Nephron progenitor cell (in vitro differentiated cells): ENCODE results near the gene AHDC1.

ENCODE experiments used
- DNase-seq: peaks from one replicate; pipeline ENCODE4 v3.0.0; 2021
- H3K27ac Mint-ChIP-seq: 2 replicates; pipeline ENCODE4 v1.8.0; 2021; ENCODE audit warnings: mild to moderate bottlenecking, moderate library complexity, mixed read lengths
- H3K27me3 Mint-ChIP-seq: 2 replicates; pipeline ENCODE4 v1.8.0; 2021; ENCODE audit warnings: mild to moderate bottlenecking, low read depth, mixed read lengths; ENCODE audit not compliant: poor library complexity
- H3K36me3 Mint-ChIP-seq: 2 replicates; pipeline ENCODE4 v1.8.0; 2021; ENCODE audit warnings: low read depth, mixed read lengths
- H3K4me1 Mint-ChIP-seq: 2 replicates; pipeline ENCODE4 v1.8.0; 2021; ENCODE audit warnings: mixed read lengths
- H3K4me3 Mint-ChIP-seq: 2 replicates; pipeline ENCODE4 v1.8.0; 2021; ENCODE audit warnings: mild to moderate bottlenecking, moderate library complexity, mixed read lengths
- H3K9me3 Mint-ChIP-seq: 2 replicates; pipeline ENCODE4 v1.8.0; 2021; ENCODE audit warnings: mild to moderate bottlenecking, moderate library complexity, mixed read lengths
- TF ChIP-seq, protein P1 (sequence below): fragments of 200-600 bp; sonication (generic); IDR thresholded peaks from 2 replicates; pipeline ENCODE4 v1.5.0; 2021; ENCODE audit warnings: antibody characterized with exemption

The AHDC1 gene

DNA sequence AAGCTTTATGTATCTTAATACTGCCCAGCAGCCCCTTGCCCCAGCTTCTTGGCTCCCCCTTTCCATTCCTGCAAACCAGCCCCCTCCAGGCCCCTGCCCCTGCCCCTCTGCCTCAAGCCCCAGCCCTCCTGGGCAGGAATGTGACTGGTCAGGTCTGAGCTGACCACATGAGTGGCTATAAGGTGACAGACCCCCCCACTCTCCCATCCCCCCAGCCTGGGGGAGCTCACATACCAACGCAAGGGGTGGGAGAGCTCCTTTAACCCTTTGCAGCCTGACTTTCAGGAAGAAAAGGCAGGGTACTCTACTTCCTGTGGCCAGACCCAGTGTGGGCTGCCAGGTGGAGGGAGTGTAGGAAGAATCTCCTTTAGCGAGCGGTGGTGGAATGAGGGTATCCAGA, 33.2 kb downstream of the AHDC1 start:
- peak overlapping the region; percentile 85 for H3K4me3 Mint-ChIP-seq
- TF ChIP-seq, protein P1, sequence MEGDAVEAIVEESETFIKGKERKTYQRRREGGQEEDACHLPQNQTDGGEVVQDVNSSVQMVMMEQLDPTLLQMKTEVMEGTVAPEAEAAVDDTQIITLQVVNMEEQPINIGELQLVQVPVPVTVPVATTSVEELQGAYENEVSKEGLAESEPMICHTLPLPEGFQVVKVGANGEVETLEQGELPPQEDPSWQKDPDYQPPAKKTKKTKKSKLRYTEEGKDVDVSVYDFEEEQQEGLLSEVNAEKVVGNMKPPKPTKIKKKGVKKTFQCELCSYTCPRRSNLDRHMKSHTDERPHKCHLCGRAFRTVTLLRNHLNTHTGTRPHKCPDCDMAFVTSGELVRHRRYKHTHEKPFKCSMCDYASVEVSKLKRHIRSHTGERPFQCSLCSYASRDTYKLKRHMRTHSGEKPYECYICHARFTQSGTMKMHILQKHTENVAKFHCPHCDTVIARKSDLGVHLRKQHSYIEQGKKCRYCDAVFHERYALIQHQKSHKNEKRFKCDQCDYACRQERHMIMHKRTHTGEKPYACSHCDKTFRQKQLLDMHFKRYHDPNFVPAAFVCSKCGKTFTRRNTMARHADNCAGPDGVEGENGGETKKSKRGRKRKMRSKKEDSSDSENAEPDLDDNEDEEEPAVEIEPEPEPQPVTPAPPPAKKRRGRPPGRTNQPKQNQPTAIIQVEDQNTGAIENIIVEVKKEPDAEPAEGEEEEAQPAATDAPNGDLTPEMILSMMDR: no peak
- no peaks in the 10 kb centered on the region for H3K27me3 Mint-ChIP-seq
- H3K36me3 Mint-ChIP-seq: no peaks in the 10 kb centered on the region
- peaks cover 88% of the 10 kb centered on the region for H3K4me1 Mint-ChIP-seq
- peak overlapping the region; percentile 99 for H3K27ac Mint-ChIP-seq
- DNase-seq: peak; percentile 69
- no peaks in the 10 kb centered on the region for H3K9me3 Mint-ChIP-seq

DNA sequence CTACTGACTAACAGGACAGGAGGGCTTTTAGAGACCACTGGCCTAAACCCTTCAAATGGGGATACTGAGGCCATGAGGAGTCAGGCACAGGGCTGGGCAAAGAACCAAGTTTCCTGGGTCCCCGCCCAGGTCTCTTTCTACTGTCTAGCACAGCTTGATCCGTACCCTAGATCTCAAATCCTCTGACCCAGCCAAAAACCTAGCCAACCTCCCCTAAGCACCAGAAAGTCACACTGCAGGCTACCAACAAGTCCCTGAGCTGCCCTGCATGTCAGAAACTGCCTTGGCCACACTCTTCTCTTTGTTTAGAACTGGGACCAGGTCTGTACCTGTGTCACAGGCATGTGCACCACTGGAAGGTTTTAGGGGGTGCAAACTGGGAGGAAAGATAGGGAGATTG, 33.6 kb downstream of the AHDC1 start:
- TF ChIP-seq, protein P1: no peak
- Mint-ChIP-seq H3K27ac (peak overlapping the region; percentile 99), H3K9me3 (no peaks in the 10 kb centered on the region), H3K4me1 (peaks cover 92% of the 10 kb centered on the region), H3K4me3 (peak overlapping the region; percentile 85), H3K36me3 (no peaks in the 10 kb centered on the region), H3K27me3 (no peaks in the 10 kb centered on the region)
- DNase-seq: no peak

DNA sequence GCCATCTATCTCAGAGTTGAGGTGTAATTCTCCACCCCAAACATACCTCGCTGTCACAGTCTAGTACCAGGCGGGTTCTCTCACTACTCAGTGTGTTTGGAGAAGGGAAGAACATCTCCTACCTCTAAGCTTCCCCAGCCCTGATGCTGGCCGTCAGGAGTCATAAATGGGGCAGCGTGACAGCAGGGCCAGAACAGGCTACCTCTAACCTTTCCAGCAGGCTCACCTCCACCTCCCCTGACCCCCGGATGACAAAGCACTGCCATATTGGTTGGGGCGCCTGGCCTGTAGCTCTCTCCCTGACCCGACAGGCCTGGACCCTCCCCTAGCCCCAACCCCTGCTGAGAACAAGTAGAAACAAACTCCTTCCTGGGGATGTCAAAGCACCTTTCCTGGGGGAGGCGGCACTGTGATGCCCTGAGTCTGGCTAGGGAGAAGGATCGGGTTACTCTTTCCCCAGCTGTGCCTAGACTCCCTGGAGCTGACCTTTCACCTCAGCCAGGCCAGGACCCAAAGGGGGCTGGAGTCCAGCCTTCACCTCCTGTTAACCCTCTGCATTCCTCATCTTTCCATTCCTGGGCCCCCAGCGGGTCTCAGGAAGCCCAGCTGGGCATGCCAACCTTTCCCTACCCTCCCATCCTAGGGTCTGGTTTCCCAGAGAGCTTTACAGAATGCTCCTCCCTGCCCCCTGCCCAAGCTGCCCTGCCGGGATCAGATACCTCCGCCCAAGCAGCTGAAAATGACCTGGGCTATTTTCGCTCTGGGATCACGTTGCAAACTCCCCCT, 34.2 kb downstream of the AHDC1 start:
- TF ChIP-seq, protein P1: no peak
- H3K27me3 Mint-ChIP-seq: no peaks in the 10 kb centered on the region
- H3K36me3 Mint-ChIP-seq: no peaks in the 10 kb centered on the region
- no peaks in the 10 kb centered on the region for H3K9me3 Mint-ChIP-seq
- H3K4me1 Mint-ChIP-seq: peaks cover 93% of the 10 kb centered on the region
- peak overlapping the region; percentile 85 for H3K4me3 Mint-ChIP-seq
- peak overlapping the region; percentile 99 for H3K27ac Mint-ChIP-seq
- DNase-seq: peak; percentile 68

DNA sequence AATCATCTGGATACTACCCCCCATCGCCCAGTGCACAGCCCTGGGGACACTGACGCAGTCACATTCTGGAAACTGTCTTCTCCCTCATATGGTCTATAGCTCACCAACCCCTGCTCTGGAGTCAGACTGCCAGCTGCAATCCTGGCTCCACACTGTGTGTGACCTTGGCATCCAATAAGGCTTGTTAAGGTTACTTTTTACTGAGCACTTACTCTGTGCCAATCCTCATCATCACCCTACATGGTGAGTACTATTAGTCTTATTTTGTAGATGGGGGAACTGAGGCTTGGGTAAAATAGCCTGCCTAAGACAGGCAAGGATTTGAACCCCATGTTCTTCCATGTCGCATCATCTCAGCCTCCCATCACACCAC, 34.9 kb downstream of the AHDC1 start:
- TF ChIP-seq, protein P1: no peak
- peak overlapping the region; percentile 99 for H3K27ac Mint-ChIP-seq
- no peaks in the 10 kb centered on the region for H3K9me3 Mint-ChIP-seq
- H3K27me3 Mint-ChIP-seq: no peaks in the 10 kb centered on the region
- H3K4me1 Mint-ChIP-seq: peaks cover 93% of the 10 kb centered on the region
- peak overlapping the region; percentile 85 for H3K4me3 Mint-ChIP-seq
- no peaks in the 10 kb centered on the region for H3K36me3 Mint-ChIP-seq
- DNase-seq: no peak

DNA sequence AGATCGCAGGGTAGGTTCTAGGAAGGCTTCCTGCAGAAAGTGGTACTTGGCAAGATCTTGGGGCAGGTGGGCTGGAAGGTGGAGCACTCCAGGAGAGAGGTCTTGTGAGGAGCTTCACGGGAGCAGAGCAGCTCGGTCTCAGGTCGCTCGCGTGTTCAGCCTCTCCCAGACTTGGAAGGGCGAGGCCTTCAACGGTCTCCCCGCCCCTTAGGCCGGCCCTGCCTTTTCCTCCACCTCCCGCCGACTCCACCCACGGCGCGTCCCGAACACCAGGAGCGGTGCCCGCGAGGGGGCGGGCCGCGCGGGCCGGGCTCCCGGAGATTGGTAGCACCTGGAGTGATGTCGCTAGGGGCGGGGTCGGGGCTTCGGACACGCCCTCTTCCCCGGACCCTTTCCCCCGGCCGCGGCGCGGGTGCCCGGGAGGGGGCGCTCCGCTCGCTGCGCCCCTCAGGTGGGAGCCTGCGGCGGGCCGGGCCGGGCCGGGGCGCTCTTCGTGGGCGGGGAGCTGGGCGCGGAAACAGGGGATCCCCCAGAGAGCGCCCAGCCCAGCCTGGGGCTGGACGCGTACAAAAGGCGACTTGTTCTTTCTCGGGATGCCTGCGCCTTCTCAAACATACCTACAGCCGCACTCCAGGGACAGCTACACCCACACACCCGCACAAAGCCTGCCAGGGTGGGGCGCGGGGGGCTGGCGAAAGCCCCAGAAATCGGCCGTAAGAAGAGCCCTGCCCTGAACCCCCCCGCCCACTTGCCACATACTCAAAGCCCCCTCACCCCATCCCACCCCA, 35.5 kb downstream of the AHDC1 start:
- Mint-ChIP-seq H3K27ac (peak overlapping the region; percentile 99), H3K27me3 (no peaks in the 10 kb centered on the region), H3K9me3 (no peaks in the 10 kb centered on the region), H3K4me1 (peaks cover 93% of the 10 kb centered on the region), H3K4me3 (peak overlapping the region; percentile 85), H3K36me3 (no peaks in the 10 kb centered on the region)
- TF ChIP-seq, protein P1: peak; percentile 64
- DNase-seq: peak; percentile 95
